OCI-LY1 (cell line): ENCODE data around the gene CAMK1G.

ENCODE experiments used
- H2AFZ ChIP-seq: fragments of 200-600 bp; sonication (generic), shearing (Covaris generic); 2 replicates; pipeline ENCODE4 v1.6.0; 2014; ENCODE audit warnings: antibody characterized with exemption, mild to moderate bottlenecking, low read length
- H3F3A ChIP-seq: fragments of 200-600 bp; sonication (generic), shearing (Covaris generic); 2 replicates; pipeline ENCODE4 v1.6.0; 2014; ENCODE audit warnings: mild to moderate bottlenecking, antibody characterized with exemption, low read length, moderate library complexity; ENCODE audit not compliant: insufficient read depth
- H3K27ac ChIP-seq: fragments of 200-600 bp; sonication (generic); 2 replicates; pipeline ENCODE4 v1.5.1; 2014; ENCODE audit warnings: low read length, mixed run types, mild to moderate bottlenecking, low read depth; ENCODE audit not compliant: poor library complexity, severe bottlenecking
- H3K27me3 ChIP-seq: fragments of 200-600 bp; sonication (generic); 2 replicates; pipeline ENCODE4 v1.6.0; 2014; ENCODE audit warnings: antibody characterized with exemption, mild to moderate bottlenecking, low read length, moderate library complexity; ENCODE audit not compliant: insufficient read depth
- H3K36me3 ChIP-seq: fragments of 200-600 bp; sonication (generic); 2 replicates; pipeline ENCODE4 v1.6.1; 2014; ENCODE audit warnings: mild to moderate bottlenecking, antibody characterized with exemption, low read length, moderate library complexity, mixed read lengths; ENCODE audit not compliant: insufficient read depth
- H3K4me1 ChIP-seq: fragments of 200-600 bp; sonication (generic); 2 replicates; pipeline ENCODE4 v1.5.1; 2014; ENCODE audit warnings: mild to moderate bottlenecking, low read length, moderate library complexity; ENCODE audit not compliant: insufficient read depth, severe bottlenecking
- H3K4me2 ChIP-seq: fragments of 200-600 bp; sonication (generic), shearing (Covaris generic); 2 replicates; pipeline ENCODE4 v1.6.1; 2014; ENCODE audit warnings: low read length
- H3K4me3 ChIP-seq: fragments of 200-600 bp; sonication (generic); 2 replicates; pipeline ENCODE4 v1.5.1; 2014; ENCODE audit warnings: low read length, low read depth, mild to moderate bottlenecking, mixed read lengths; ENCODE audit not compliant: poor library complexity, severe bottlenecking
- H3K79me2 ChIP-seq: fragments of 200-600 bp; shearing (Covaris generic); 2 replicates; pipeline ENCODE4 v1.6.1; 2016; ENCODE audit warnings: mixed run types, low read length, mixed read lengths; ENCODE audit not compliant: insufficient read depth
- H3K9ac ChIP-seq: fragments of 200-600 bp; sonication (generic), shearing (Covaris generic); 2 replicates; pipeline ENCODE4 v1.6.1; 2014; ENCODE audit warnings: mild to moderate bottlenecking, low read length, mixed read lengths
- H3K9me2 ChIP-seq: fragments of 200-600 bp; sonication (generic), shearing (Covaris generic); 2 replicates; pipeline ENCODE4 v1.6.1; 2014; ENCODE audit warnings: low read depth, mild to moderate bottlenecking, low read length, mixed read lengths
- H3K9me3 ChIP-seq: fragments of 200-600 bp; shearing (Covaris generic); 2 replicates; pipeline ENCODE4 v1.6.1; 2014; ENCODE audit warnings: low read length, mixed read lengths
- H4K20me1 ChIP-seq: fragments of 200-600 bp; sonication (generic), shearing (Covaris generic); 2 replicates; pipeline ENCODE4 v1.6.0; 2016; ENCODE audit warnings: mild to moderate bottlenecking, low read length; ENCODE audit not compliant: insufficient read depth
- CTCF ChIP-seq: fragments of 200-600 bp; sonication (generic), shearing (Covaris generic); IDR thresholded peaks from 2 replicates; pipeline ENCODE4 v1.5.1; 2017; ENCODE audit warnings: mild to moderate bottlenecking, antibody characterized with exemption, low read length, moderate library complexity, mixed read lengths
- EZH2 ChIP-seq: fragments of 200-600 bp; sonication (generic), shearing (Covaris generic); IDR thresholded peaks from 2 replicates; pipeline ENCODE4 v1.8.0; 2017; ENCODE audit warnings: borderline replicate concordance, mixed run types, mild to moderate bottlenecking, antibody characterized with exemption, low read length, moderate library complexity, mixed read lengths

The CAMK1G gene

DNA sequence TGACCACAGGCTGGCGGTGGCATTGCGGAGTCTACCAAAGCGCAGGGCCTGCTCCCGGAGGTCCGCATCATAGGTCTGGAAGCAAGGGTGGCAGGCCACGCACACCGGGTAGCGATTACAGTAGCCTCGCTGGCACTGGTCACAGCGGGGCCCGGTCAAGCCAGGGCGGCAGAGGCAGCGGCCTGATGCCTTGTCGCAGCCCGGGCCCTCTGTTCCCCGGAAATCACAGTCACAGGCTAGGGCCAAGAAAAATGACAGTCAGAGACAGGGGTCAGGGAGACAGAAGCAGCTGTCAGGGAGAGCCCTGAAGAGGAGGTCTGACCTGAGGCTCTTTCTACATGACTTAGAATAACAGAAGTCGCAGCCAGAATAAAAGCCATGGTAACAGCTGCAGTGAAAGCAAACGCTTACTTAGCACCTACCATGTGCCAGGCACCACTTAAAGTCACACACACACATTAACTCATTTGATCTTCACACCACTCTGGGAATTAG is 42.3 kb downstream of the CAMK1G start:
- no peaks in the 10 kb centered on the region for H3F3A ChIP-seq
- no peak overlapping the region for H2AFZ ChIP-seq
- H3K27ac ChIP-seq = no peak overlapping the region
- H3K9me3 ChIP-seq = no peaks in the 10 kb centered on the region
- H3K4me1 ChIP-seq = no peaks in the 10 kb centered on the region
- H4K20me1 ChIP-seq = no peaks in the 10 kb centered on the region
- no peak overlapping the region for H3K9ac ChIP-seq
- no peak overlapping the region for H3K4me3 ChIP-seq
- TF ChIP-seq CTCF (no peak), EZH2 (no peak)
- H3K36me3 ChIP-seq = no peaks in the 10 kb centered on the region
- no peaks in the 10 kb centered on the region for H3K79me2 ChIP-seq
- 0 out of 2 replicates have a peak, but pooled peaks cover 4% of the 10 kb centered on the region for H3K27me3 ChIP-seq
- no peaks in the 10 kb centered on the region for H3K9me2 ChIP-seq
- H3K4me2 ChIP-seq = no peak overlapping the region

DNA sequence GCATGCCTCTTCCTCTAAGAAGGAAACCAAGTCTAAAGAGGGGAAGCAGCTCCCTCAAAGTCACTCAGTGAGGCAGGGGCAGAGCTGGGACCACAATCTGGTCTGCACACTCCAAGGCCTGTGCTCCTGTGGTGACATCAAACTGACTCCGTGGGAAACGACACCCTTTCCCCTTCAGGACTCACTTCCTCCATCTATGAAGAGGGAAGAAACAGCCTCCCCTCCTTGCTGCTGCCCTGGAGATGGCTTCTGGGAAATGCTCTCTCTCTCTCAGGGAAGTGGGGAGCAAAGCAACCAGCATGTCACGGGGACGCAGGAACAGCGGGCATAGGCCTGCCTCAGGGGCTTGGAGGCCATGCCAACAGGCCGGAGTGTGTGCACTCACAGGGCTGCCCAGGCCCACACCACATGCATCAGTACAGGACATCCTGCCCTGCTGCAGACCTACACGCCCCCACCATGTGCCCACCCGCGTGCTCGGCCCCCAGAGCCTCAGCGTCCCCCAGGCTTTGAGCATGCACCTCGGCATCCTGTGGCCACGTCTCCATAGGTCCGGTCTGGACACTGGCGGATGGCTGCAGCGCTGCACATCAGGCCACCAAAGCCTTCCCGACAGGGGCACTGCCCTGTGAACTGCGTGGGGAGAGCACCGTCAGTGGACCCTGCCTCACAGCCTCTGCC is 43.0 kb downstream of the CAMK1G start:
- no peak for TF ChIP-seq EZH2
- TF ChIP-seq CTCF = no peak

GRCh38 chr1:209627027-209627731 is 43.7 kb downstream of the CAMK1G start:
- no peaks in the 10 kb centered on the region for H3F3A ChIP-seq
- no peak overlapping the region for H3K4me2 ChIP-seq
- H3K27ac ChIP-seq = no peak overlapping the region
- no peaks in the 10 kb centered on the region for H3K79me2 ChIP-seq
- H3K27me3 ChIP-seq = 0 out of 2 replicates have a peak, but pooled peaks cover 4% of the 10 kb centered on the region
- no peaks in the 10 kb centered on the region for H3K9me3 ChIP-seq
- no peaks in the 10 kb centered on the region for H3K36me3 ChIP-seq
- TF ChIP-seq CTCF = no peak
- no peak for TF ChIP-seq EZH2
- H3K4me3 ChIP-seq = no peak overlapping the region
- no peaks in the 10 kb centered on the region for H3K4me1 ChIP-seq
- H3K9me2 ChIP-seq = no peaks in the 10 kb centered on the region
- no peak overlapping the region for H3K9ac ChIP-seq
- no peak overlapping the region for H2AFZ ChIP-seq
- no peaks in the 10 kb centered on the region for H4K20me1 ChIP-seq

More for the DNA sequence above, 43.0 kb downstream of the CAMK1G start:
- H3F3A ChIP-seq = no peaks in the 10 kb centered on the region
- H3K27me3 ChIP-seq = 0 out of 2 replicates have a peak, but pooled peaks cover 4% of the 10 kb centered on the region
- H3K4me2 ChIP-seq = no peak overlapping the region
- no peaks in the 10 kb centered on the region for H3K4me1 ChIP-seq
- H4K20me1 ChIP-seq = no peaks in the 10 kb centered on the region
- H2AFZ ChIP-seq = no peak overlapping the region
- H3K9me3 ChIP-seq = no peaks in the 10 kb centered on the region
- no peaks in the 10 kb centered on the region for H3K9me2 ChIP-seq
- no peaks in the 10 kb centered on the region for H3K79me2 ChIP-seq
- H3K9ac ChIP-seq = no peak overlapping the region
- no peak overlapping the region for H3K4me3 ChIP-seq
- no peaks in the 10 kb centered on the region for H3K36me3 ChIP-seq
- H3K27ac ChIP-seq = no peak overlapping the region
